MM.1S (cell line): ENCODE measurements around the gene BAZ1B.

Source experiments
- DNase-seq: peaks from one replicate; pipeline ENCODE4 v3.0.0-alpha.2; 2015
- H2AFZ ChIP-seq: fragments of 300-600 bp; sonication (generic); 2 replicates; pipeline ENCODE4 v1.6.0; 2016; ENCODE audit warnings: antibody characterized with exemption, low read length
- H3F3A ChIP-seq: fragments of 300-600 bp; sonication (generic); 2 replicates; pipeline ENCODE4 v1.6.1; 2016; ENCODE audit warnings: mild to moderate bottlenecking, antibody characterized with exemption, low read length, moderate library complexity, mixed read lengths; ENCODE audit not compliant: insufficient read depth
- H3K27ac ChIP-seq: fragments of 300-600 bp; sonication (generic); 2 replicates; pipeline ENCODE4 v1.5.1; 2016; ENCODE audit warnings: mild to moderate bottlenecking, low read length
- H3K27me3 ChIP-seq: fragments of 300-600 bp; sonication (generic); replicated peaks from 2 replicates; pipeline ENCODE4 v1.6.0; 2016; ENCODE audit warnings: low read length; ENCODE audit not compliant: insufficient read depth
- H3K36me3 ChIP-seq: fragments of 300-600 bp; sonication (generic); replicated peaks from 2 replicates; pipeline ENCODE4 v1.6.1; 2016; ENCODE audit warnings: mild to moderate bottlenecking, low read length, mixed read lengths; ENCODE audit not compliant: insufficient read depth
- H3K4me1 ChIP-seq: fragments of 300-600 bp; sonication (generic); 2 replicates; pipeline ENCODE4 v1.6.1; 2016; ENCODE audit warnings: low read length, mixed read lengths
- H3K4me2 ChIP-seq: fragments of 300-600 bp; sonication (generic); 2 replicates; pipeline ENCODE4 v1.6.0; 2016; ENCODE audit warnings: low read depth, low read length
- H3K4me3 ChIP-seq: fragments of 300-600 bp; sonication (generic); 2 replicates; pipeline ENCODE4 v1.5.1; 2016; ENCODE audit warnings: low read length, mixed read lengths
- H3K79me2 ChIP-seq: fragments of 300-600 bp; sonication (generic); 2 replicates; pipeline ENCODE4 v1.6.1; 2016; ENCODE audit warnings: mixed run types, low read length, mixed read lengths
- H3K9ac ChIP-seq: fragments of 300-600 bp; sonication (generic); 2 replicates; pipeline ENCODE4 v1.6.1; 2016; ENCODE audit warnings: low read length, mixed read lengths
- H3K9me2 ChIP-seq: fragments of 300-600 bp; sonication (generic); replicated peaks from 2 replicates; pipeline ENCODE4 v1.6.1; 2016; ENCODE audit warnings: mild to moderate bottlenecking, low read length, mixed read lengths; ENCODE audit not compliant: insufficient read depth
- H3K9me3 ChIP-seq: fragments of 300-600 bp; sonication (generic); replicated peaks from 2 replicates; pipeline ENCODE4 v1.6.1; 2016; ENCODE audit warnings: mild to moderate bottlenecking, low read length, mixed read lengths; ENCODE audit not compliant: insufficient read depth
- H4K20me1 ChIP-seq: fragments of 300-600 bp; sonication (generic); 2 replicates; pipeline ENCODE4 v1.6.1; 2016; ENCODE audit warnings: mild to moderate bottlenecking, low read length, moderate library complexity, mixed read lengths; ENCODE audit not compliant: insufficient read depth
- EZH2 ChIP-seq: fragments of 300-600 bp; sonication (generic); optimal IDR thresholded peaks from 2 replicates; pipeline ENCODE3; 2017; ENCODE audit warnings: low read depth, mild to moderate bottlenecking, antibody characterized with exemption, low read length, mixed read lengths
- EZH2phosphoT487 ChIP-seq: fragments of 300-600 bp; sonication (generic); IDR thresholded peaks from 2 replicates; pipeline ENCODE4 v1.6.1; 2018; ENCODE audit warnings: antibody characterized with exemption, low read length
- TF ChIP-seq, protein P1 (sequence below): fragments of 300-600 bp; sonication (generic); IDR thresholded peaks from 2 replicates; pipeline ENCODE4 v1.5.1; 2016; ENCODE audit warnings: antibody characterized with exemption, low read length, mixed read lengths

BAZ1B gene

GRCh38 chr7:73452999-73453635, 69.0 kb downstream of the BAZ1B start:
- H3K36me3 ChIP-seq = peaks cover 29% of the 10 kb centered on the region

GRCh38 chr7:73451780-73452398, 70.2 kb downstream of the BAZ1B start:
- peaks cover 32% of the 10 kb centered on the region for H3K36me3 ChIP-seq
- no peaks in the 10 kb centered on the region for H3K27me3 ChIP-seq
- no peak overlapping the region for H3K27ac ChIP-seq
- H3K9me3 ChIP-seq = no peaks in the 10 kb centered on the region
- H3K9me2 ChIP-seq = no peaks in the 10 kb centered on the region
- no peak overlapping the region for H3K4me3 ChIP-seq
- no peak overlapping the region for H3K9ac ChIP-seq
- peaks cover 44% of the 10 kb centered on the region for H3K79me2 ChIP-seq
- H3K4me2 ChIP-seq = no peak overlapping the region
- no peaks in the 10 kb centered on the region for H4K20me1 ChIP-seq
- peak; percentile 40 for DNase-seq
- no peak for TF ChIP-seq EZH2phosphoT487
- TF ChIP-seq, protein P1, sequence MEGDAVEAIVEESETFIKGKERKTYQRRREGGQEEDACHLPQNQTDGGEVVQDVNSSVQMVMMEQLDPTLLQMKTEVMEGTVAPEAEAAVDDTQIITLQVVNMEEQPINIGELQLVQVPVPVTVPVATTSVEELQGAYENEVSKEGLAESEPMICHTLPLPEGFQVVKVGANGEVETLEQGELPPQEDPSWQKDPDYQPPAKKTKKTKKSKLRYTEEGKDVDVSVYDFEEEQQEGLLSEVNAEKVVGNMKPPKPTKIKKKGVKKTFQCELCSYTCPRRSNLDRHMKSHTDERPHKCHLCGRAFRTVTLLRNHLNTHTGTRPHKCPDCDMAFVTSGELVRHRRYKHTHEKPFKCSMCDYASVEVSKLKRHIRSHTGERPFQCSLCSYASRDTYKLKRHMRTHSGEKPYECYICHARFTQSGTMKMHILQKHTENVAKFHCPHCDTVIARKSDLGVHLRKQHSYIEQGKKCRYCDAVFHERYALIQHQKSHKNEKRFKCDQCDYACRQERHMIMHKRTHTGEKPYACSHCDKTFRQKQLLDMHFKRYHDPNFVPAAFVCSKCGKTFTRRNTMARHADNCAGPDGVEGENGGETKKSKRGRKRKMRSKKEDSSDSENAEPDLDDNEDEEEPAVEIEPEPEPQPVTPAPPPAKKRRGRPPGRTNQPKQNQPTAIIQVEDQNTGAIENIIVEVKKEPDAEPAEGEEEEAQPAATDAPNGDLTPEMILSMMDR = peak; percentile 98
- H2AFZ ChIP-seq = no peak overlapping the region
- H3K4me1 ChIP-seq = no peaks in the 10 kb centered on the region
- peaks cover 3% of the 10 kb centered on the region for H3F3A ChIP-seq

More at GRCh38 chr7:73452999-73453635, 69.0 kb downstream of the BAZ1B start:
- Histone ChIP-seq H3K27ac (no peak overlapping the region), H3K4me3 (no peak overlapping the region), H3K9ac (no peak overlapping the region), H3K4me1 (no peaks in the 10 kb centered on the region), H3K4me2 (no peak overlapping the region), H4K20me1 (no peaks in the 10 kb centered on the region), H3K9me2 (no peaks in the 10 kb centered on the region), H3K9me3 (no peaks in the 10 kb centered on the region), H3K79me2 (peaks cover 41% of the 10 kb centered on the region), H3F3A (peaks cover 3% of the 10 kb centered on the region), H2AFZ (no peak overlapping the region), H3K27me3 (no peaks in the 10 kb centered on the region)
- no peak for TF ChIP-seq EZH2
- TF ChIP-seq EZH2phosphoT487 = no peak
- TF ChIP-seq, protein P1 = no peak
- no peak for DNase-seq

DNA sequence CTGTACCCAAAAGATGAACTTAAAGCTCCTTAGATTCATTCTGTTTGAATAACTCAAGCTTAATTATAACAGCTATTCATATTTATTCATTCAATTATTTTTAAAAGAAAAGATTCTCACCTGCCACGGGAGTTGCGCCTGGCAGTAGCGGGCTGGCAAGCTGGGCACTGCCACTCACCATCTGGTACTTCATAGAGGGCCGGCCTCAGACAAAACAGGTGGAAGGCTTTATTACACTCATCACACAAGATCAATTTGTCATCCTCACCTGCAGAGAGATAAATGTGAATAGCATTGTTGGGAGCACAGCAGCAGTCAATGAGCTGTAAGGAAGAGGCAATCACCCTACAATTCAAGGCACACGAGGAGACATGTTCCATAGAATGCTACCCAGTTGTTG, 72.7 kb downstream of the BAZ1B start:
- H3K79me2 ChIP-seq = peaks cover 37% of the 10 kb centered on the region
- H3F3A ChIP-seq = no peaks in the 10 kb centered on the region; the same call in 1 of the 2 replicates
- no peaks in the 10 kb centered on the region for H3K27me3 ChIP-seq
- H3K4me1 ChIP-seq = no peaks in the 10 kb centered on the region
- H3K9ac ChIP-seq = no peak overlapping the region
- DNase-seq = no peak
- peaks cover 42% of the 10 kb centered on the region for H3K36me3 ChIP-seq
- no peak overlapping the region for H2AFZ ChIP-seq
- no peaks in the 10 kb centered on the region for H4K20me1 ChIP-seq
- TF ChIP-seq, protein P1 = no peak
- no peak for TF ChIP-seq EZH2
- TF ChIP-seq EZH2phosphoT487 = no peak
- no peak overlapping the region for H3K4me3 ChIP-seq
- H3K9me3 ChIP-seq = no peaks in the 10 kb centered on the region
- no peak overlapping the region for H3K27ac ChIP-seq
- H3K9me2 ChIP-seq = no peaks in the 10 kb centered on the region
- no peak overlapping the region for H3K4me2 ChIP-seq
